Upper lobe of left lung (tissue), 4 donors: Measurements from ENCODE around the gene RDH13.

Experiments used
- EP300 ChIP-seq, 4 donors: sonication (generic); formaldehyde crosslinking; IDR thresholded peaks; one replicate each; pipeline ENCODE4 v1.5.1; 2017; ENCODE audit warnings: antibody characterized with exemption in 4 of 4, control low read depth in 2 of 4
- POLR2A ChIP-seq, 4 donors: fragments of 450-650 bp; IDR thresholded peaks; one replicate each; pipeline ENCODE4 v1.5.1; 2016 to 2017; ENCODE audit warnings: antibody characterized with exemption in 4 of 4, mild to moderate bottlenecking in 2 of 4
- POLR2AphosphoS5 ChIP-seq, 2 donors: sonication (generic); formaldehyde crosslinking; IDR thresholded peaks; one replicate each; pipeline ENCODE4 v1.5.1; 2017; ENCODE audit warnings: antibody characterized with exemption in 2 of 2
- TF ChIP-seq, protein P1 (sequence below), 6 experiments: fragments of 450-650 bp in 4 of 6; fragments of 200-600 bp in 2 of 6; sonication (generic) in 2 of 6; IDR thresholded peaks; one replicate each; pipeline ENCODE4 v1.5.1; 2016 to 2019; ENCODE audit warnings: antibody characterized with exemption in 6 of 6

DNA sequence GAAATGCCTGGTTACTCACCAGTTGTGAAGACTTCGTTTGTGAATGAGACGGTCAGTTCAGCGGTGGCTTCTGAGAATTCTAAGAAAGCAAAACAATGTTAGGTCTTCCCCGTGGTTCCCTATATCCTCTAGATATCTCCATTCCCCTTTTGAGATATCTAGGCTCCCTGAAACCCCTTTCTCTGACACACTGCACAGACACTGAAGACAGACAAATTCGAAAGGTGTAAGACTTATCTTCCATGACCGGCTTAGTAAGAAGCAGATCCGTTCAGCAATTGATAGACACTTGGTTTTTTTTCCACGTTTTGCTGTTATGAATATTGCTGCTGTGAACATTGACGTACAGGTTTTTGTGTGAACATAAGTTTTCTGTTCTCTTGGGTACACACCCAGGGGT lies 44.3 kb downstream of the RDH13 start:
- TF ChIP-seq, protein P1, sequence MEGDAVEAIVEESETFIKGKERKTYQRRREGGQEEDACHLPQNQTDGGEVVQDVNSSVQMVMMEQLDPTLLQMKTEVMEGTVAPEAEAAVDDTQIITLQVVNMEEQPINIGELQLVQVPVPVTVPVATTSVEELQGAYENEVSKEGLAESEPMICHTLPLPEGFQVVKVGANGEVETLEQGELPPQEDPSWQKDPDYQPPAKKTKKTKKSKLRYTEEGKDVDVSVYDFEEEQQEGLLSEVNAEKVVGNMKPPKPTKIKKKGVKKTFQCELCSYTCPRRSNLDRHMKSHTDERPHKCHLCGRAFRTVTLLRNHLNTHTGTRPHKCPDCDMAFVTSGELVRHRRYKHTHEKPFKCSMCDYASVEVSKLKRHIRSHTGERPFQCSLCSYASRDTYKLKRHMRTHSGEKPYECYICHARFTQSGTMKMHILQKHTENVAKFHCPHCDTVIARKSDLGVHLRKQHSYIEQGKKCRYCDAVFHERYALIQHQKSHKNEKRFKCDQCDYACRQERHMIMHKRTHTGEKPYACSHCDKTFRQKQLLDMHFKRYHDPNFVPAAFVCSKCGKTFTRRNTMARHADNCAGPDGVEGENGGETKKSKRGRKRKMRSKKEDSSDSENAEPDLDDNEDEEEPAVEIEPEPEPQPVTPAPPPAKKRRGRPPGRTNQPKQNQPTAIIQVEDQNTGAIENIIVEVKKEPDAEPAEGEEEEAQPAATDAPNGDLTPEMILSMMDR (IDR thresholded peaks at IDR 0.05), result no peak
- TF ChIP-seq POLR2A (IDR thresholded peaks at IDR 0.05), result no peak
- no peak for TF ChIP-seq POLR2AphosphoS5 (IDR thresholded peaks at IDR 0.05)
- no peak for TF ChIP-seq EP300 (IDR thresholded peaks at IDR 0.05)
